Putamen (tissue), 1 donor: ENCODE data around the gene MAD1L1.
A peak's percentile ranks its signal among the peaks of the same experiment; 100 is the strongest.
"Not testable (repeated sequence)": the region's sequence is repeated elsewhere in the genome, so short reads cannot be mapped to it uniquely, and the experiment has no call there.

Source experiments
- DNase-seq: peaks from one replicate; pipeline ENCODE4 v3.0.0-alpha.2; 2016; ENCODE audit warnings: low spot score

Gene MAD1L1

GRCh38 chr7:1942243-1942940, 290.4 kb downstream of the MAD1L1 start:
- no peak for DNase-seq

GRCh38 chr7:1941464-1942242, 291.1 kb downstream of the MAD1L1 start:
- DNase-seq: no peak

GRCh38 chr7:1940863-1941262, 291.9 kb downstream of the MAD1L1 start:
- no peak for DNase-seq

- peak; percentile 62 for DNase-seq
These were observed 292.4 kb downstream of the MAD1L1 start for GRCh38 chr7:1940402-1940786.

- no peak for DNase-seq
These were observed 293.0 kb downstream of the MAD1L1 start for GRCh38 chr7:1939434-1940401.

- no peak for DNase-seq
These were observed 293.8 kb downstream of the MAD1L1 start for GRCh38 chr7:1938788-1939433.

- no peak for DNase-seq
These were observed 295.5 kb downstream of the MAD1L1 start for GRCh38 chr7:1937252-1937605.

GRCh38 chr7:1936531-1937251, 296.1 kb downstream of the MAD1L1 start:
- no peak for DNase-seq

- no peak for DNase-seq
These were observed 296.8 kb downstream of the MAD1L1 start for GRCh38 chr7:1936006-1936310.

- no peak for DNase-seq
These were observed 297.4 kb downstream of the MAD1L1 start for GRCh38 chr7:1935176-1936005.

- DNase-seq: no peak
These were observed 298.0 kb downstream of the MAD1L1 start for GRCh38 chr7:1934756-1935155.

- DNase-seq: no peak
These were observed 298.7 kb downstream of the MAD1L1 start for GRCh38 chr7:1934017-1934416.

- no peak for DNase-seq
These were observed 299.5 kb downstream of the MAD1L1 start for GRCh38 chr7:1933066-1933750.

- no peak for DNase-seq
These were observed 300.8 kb downstream of the MAD1L1 start for GRCh38 chr7:1931951-1932270.

GRCh38 chr7:1931256-1931950, 301.3 kb downstream of the MAD1L1 start:
- no peak for DNase-seq

GRCh38 chr7:1930381-1931065, 302.2 kb downstream of the MAD1L1 start:
- DNase-seq: no peak

GRCh38 chr7:1929349-1929925, 303.3 kb downstream of the MAD1L1 start:
- DNase-seq: not testable (repeated sequence)

GRCh38 chr7:1928645-1929348, 303.9 kb downstream of the MAD1L1 start:
- DNase-seq: peak; percentile 36
